ENCODE measurements around the gene GDF11.

DNA sequence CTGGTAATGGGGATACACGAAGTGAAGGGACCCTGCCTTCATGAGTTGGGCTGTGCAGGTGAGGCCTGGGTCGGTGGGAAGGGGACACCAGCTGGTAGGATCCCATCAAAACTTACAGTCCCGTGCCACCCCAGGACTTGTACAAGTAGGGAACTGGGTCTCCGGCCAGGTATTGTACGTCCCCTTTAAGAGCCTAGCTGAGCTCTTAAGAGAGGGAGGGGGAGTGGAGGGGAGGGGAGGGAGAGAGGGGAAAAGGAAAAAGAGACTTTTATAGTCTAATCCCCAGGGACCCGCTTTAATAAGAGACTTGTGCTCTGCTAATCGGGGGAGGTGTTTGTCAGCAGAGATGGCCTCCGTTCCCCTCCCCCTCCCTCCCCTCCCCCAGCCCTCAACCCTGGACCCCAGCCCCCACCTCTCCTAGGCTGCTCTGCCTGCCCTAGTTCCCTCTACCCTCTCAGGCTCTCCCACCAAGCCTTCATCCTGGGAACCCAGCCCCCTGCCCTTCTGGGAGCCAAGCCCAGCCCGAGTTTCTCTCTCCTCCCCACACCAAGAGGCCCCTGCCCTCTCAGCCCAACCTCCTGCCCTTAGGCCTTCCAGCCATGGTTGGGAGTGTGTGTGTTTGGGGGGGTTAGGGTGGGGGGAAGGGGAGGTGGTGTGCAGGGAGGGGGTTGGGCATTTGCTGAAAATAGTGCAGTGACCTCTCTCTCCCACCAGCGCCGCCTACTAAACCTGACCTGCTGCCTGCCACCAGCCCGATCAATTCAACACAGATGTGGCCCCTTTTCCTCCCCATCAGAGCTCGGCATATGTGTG is 2.6 kb downstream of the GDF11 start:
- TF ChIP-seq, protein P1, sequence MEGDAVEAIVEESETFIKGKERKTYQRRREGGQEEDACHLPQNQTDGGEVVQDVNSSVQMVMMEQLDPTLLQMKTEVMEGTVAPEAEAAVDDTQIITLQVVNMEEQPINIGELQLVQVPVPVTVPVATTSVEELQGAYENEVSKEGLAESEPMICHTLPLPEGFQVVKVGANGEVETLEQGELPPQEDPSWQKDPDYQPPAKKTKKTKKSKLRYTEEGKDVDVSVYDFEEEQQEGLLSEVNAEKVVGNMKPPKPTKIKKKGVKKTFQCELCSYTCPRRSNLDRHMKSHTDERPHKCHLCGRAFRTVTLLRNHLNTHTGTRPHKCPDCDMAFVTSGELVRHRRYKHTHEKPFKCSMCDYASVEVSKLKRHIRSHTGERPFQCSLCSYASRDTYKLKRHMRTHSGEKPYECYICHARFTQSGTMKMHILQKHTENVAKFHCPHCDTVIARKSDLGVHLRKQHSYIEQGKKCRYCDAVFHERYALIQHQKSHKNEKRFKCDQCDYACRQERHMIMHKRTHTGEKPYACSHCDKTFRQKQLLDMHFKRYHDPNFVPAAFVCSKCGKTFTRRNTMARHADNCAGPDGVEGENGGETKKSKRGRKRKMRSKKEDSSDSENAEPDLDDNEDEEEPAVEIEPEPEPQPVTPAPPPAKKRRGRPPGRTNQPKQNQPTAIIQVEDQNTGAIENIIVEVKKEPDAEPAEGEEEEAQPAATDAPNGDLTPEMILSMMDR (conservative IDR thresholded peaks at IDR 0.05; ENCODE audit: low read depth, low read length): no peak
- no peak for TF ChIP-seq MAZ (IDR thresholded peaks at IDR 0.05; ENCODE audit: borderline replicate concordance, low read depth, low read length)
- TF ChIP-seq SMC3 (IDR thresholded peaks at IDR 0.05; ENCODE audit: low read depth, low read length): no peak
- no peak for TF ChIP-seq POLR2A (IDR thresholded peaks at IDR 0.05; ENCODE audit: low read depth, low read length)
- no peak for TF ChIP-seq RCOR1 (IDR thresholded peaks at IDR 0.05; ENCODE audit: insufficient replicate concordance, low read length)

All from IMR-90 (cell line).